ENCODE results near the gene AP2S1.

The AP2S1 gene

DNA sequence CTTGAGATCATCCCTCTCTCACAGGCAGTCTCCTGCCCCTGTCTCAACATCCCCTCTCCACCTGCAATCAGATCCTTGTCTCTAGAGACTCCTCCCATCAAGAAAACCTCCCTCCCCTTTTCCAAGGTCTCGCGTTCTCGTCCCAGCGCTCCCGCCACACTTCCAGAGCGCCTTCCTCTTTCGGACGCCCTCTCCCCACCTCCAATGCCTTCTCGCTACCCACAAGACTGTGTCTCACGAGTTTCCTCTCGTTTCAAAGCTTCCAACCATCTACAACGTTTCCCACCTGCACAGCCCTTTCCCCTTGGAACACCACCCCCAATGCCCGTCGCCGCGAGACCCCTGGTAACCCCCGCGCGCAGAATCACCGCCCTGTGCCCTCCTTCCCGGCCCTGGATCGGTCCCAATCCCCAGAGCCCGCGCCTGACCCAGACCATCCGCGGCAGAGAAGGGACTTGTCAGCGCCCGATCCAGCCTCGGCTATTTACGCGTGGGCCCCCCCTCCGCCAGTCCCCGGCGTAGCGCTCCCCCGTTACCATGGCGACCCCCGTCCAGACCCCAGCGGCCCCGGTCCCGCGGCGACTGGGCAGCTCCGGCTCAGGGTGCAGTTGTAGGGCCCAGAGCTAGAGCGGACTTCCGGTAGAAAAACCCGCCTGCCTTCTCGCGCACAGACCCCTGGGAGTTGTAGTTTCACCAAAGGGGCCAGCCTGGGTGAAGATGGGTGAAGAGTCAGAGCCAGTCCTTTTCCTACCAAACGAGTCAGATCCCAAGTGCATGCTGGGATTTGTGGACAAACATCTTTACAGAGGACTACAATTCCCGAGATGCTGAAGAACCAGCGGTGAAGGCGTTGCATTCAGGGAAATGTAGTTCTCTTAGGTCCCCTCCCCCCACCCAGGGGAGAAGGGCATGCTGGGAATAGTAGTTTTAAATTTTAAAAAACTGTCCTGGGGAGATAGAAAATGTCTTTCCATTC, at the start of gene AP2S1:
TSS of gene AP2S1 (minus strand) at position 619 of the 976 bp plus-strand sequence. CDS start at position 539, 80 bp downstream.
- TF ChIP-seq, protein P1, sequence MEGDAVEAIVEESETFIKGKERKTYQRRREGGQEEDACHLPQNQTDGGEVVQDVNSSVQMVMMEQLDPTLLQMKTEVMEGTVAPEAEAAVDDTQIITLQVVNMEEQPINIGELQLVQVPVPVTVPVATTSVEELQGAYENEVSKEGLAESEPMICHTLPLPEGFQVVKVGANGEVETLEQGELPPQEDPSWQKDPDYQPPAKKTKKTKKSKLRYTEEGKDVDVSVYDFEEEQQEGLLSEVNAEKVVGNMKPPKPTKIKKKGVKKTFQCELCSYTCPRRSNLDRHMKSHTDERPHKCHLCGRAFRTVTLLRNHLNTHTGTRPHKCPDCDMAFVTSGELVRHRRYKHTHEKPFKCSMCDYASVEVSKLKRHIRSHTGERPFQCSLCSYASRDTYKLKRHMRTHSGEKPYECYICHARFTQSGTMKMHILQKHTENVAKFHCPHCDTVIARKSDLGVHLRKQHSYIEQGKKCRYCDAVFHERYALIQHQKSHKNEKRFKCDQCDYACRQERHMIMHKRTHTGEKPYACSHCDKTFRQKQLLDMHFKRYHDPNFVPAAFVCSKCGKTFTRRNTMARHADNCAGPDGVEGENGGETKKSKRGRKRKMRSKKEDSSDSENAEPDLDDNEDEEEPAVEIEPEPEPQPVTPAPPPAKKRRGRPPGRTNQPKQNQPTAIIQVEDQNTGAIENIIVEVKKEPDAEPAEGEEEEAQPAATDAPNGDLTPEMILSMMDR (IDR thresholded peaks at IDR 0.05): no peak

DNA sequence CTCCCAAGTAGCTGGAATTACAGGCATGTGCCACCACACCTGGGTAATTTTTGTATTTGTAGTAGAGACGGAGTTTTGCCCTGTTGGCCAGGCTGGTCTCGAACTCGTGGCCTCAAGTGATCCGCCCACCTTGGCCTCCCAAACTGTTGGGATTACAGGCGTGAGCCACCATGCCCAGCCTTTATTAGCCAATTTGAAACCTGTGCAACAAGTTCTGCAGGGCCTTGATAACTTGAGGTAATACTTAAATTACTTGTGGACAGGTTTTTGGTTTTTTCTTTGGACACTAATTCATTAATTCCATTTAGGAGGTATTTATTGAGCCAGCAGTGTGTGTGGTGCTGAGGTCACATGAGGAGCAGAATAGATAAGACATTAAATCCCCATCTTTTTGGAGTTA, 49.7 kb upstream of the AP2S1 start:
- TF ChIP-seq, protein P1 (IDR thresholded peaks at IDR 0.05): no peak

DNA sequence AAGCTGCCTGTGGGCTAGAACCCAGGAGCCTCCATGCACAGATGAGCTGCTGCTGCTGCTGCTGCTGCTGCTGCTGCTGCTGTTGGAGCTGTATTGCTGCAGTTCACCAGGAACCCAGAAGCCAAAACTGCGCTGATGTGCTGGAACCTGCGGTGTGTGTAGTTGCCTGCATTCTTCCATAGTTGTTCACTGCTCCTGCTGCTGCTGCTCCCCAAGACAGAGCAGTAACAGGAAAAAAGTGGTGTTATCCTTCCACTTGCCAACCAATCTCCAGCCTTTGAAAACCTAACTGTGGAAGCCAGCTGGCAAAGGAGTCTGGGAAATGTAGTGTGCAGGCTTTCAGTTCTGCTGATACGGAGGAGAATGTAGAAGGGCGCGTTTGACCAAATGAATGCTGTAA, 48.1 kb upstream of the AP2S1 start:
- TF ChIP-seq, protein P1 (IDR thresholded peaks at IDR 0.05): no peak

DNA sequence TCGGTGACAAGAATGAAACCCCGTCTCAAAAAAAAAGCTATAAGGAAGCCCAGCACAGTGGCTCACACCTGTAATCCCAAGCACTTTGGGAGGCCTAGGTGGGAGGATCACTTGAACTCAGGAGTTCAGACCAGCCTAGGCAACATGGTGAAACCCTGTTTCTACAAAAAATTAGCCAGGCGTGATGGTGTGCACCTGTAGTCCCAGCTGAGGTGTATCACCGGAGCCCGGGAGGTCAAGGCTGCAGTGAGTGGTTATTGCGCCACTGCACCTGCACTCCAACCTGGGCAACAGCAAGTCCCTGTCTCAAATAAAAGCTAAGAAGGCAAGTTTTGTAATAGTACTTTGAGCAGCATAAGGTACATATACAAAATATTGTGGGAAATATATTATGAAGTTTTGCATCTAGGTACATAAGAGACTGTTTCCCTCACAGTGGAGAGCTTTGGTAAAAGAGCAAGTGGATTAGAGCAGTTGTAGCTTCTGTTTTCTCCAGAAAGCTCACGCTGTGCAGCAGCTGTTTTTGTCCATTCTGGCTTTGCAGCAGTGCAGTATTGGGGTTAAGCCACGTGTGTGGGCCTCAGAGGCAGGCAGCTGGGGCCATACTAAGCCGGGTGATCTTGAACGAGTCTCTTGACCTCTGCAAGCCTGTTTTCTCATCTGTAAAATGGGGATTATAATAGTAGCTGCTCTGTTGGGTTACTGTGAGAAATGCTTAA, 45.6 kb upstream of the AP2S1 start:
- TF ChIP-seq, protein P1 (IDR thresholded peaks at IDR 0.05): no peak

DNA sequence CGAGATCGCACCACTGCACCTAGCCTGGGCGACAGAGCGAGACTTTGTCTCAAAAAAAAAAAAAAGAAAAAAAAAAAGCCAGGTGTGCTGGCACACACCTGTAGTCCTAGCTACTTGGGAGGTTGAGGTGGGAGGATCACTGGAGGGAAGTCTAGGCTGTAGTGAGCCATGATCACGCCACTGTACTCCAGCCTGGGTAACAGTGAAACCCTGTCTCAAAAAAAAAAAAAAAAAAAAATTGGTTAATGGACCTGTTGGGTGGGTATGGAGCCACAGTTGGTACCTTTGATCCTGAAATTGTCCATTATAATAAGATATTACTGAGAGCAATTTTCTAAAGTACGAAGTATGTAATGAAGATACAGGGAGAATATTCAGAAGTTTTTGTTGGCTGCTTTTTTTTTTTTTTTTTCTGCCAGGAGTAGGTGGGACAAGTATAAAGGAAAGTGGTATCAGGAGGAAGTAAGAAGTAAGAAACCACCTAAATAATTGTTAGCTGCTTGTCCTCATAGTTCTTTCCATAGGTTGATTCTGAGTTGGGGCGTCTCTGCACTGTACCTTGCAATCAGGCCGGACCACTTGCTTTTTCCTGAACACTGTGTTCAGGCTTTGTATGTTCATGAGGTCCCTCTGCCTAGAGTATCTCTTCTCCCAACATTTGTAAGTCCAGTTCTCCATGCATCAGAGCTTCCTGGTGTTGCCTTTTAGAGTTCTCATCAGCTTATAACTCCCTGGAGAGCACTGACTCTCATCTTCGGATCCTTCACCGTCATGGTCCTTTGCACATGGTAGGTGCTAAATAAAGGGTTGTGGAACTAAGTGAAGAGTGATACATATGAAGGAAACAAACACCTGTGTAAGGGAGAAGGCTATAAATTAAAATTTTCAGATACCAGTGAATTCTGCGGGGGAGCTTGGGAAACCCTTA, 41.9 kb upstream of the AP2S1 start:
- TF ChIP-seq, protein P1 (IDR thresholded peaks at IDR 0.05): no peak

DNA sequence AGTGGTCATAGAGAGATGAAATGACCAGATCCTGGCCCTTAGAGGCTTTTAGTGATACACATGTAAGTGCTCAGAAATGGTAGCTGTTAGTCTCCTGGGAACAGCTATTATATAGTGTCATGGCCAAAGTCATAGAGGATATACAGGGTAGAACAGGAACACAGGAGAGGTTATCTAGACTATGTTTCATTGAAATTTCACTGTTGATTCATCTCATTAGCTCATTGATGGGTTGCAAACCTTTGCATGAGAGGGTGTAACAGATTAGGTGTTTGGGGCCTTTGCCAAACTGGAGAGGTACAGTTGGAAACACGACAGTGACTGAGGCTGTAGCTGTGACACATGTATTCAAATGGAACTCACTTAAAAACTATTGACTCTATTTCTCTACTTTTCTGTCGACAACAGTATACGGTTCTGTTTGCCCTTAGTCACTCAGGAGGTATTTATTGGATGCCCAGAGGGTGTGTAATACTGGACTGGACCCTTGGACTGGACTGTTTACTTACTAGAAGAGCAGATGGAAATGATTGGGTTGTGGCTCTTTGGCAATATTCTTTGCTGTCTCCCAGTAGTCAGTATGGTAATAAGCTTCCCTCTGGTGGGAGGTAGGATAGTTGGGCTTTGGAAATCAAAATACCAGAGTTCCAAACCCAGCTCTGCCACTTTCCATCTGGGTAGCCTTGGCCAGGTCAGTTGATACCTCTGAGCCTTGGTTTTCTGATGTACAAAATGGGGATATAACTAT, 40.0 kb upstream of the AP2S1 start:
- TF ChIP-seq, protein P1 (IDR thresholded peaks at IDR 0.05): no peak
